Measurements from ENCODE around the gene XRRA1. TPM values are rescaled to one million over a fixed set of nuclear protein-coding genes. Genes with fewer than 3 reads are reported as not detected.

XRRA1 gene
- total RNA-seq, 1 experiment from 2014 or later = 17.3 TPM

DNA sequence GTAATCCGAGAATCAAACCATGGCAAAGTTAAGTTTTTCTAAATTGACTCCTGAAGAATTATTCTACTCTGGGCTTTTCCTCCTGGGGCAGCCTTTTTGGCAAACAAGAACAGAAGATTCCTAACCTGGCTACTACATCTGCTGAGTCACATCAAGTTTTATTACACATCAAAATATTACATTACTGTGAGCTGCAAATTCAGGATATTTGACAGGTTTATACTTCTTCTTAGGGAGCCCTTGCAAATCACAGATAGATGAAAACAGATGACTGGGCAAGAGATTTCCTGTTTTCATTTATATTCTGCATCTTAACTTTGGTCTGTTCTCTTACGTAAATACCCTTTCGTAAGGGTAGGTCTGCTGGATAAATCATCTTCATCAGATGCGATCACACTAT is 23.6 kb downstream of the XRRA1 start (continued):
- TF ChIP-seq, protein P1, sequence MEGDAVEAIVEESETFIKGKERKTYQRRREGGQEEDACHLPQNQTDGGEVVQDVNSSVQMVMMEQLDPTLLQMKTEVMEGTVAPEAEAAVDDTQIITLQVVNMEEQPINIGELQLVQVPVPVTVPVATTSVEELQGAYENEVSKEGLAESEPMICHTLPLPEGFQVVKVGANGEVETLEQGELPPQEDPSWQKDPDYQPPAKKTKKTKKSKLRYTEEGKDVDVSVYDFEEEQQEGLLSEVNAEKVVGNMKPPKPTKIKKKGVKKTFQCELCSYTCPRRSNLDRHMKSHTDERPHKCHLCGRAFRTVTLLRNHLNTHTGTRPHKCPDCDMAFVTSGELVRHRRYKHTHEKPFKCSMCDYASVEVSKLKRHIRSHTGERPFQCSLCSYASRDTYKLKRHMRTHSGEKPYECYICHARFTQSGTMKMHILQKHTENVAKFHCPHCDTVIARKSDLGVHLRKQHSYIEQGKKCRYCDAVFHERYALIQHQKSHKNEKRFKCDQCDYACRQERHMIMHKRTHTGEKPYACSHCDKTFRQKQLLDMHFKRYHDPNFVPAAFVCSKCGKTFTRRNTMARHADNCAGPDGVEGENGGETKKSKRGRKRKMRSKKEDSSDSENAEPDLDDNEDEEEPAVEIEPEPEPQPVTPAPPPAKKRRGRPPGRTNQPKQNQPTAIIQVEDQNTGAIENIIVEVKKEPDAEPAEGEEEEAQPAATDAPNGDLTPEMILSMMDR (IDR thresholded peaks at IDR 0.05 in 2 of 3, conservative IDR thresholded peaks at IDR 0.05 in 1 of 3; ENCODE audit: borderline replicate concordance in 1 of 3, insufficient read depth in 1 of 3, low read depth in 2 of 3, low read length in 2 of 3) = no peak
- no peak for TF ChIP-seq EZH2phosphoT487 (IDR thresholded peaks at IDR 0.05; ENCODE audit: borderline replicate concordance)
- no peak for TF ChIP-seq POLR2AphosphoS5 (IDR thresholded peaks at IDR 0.05; ENCODE audit: low read depth, low read length)
- TF ChIP-seq, protein P2, sequence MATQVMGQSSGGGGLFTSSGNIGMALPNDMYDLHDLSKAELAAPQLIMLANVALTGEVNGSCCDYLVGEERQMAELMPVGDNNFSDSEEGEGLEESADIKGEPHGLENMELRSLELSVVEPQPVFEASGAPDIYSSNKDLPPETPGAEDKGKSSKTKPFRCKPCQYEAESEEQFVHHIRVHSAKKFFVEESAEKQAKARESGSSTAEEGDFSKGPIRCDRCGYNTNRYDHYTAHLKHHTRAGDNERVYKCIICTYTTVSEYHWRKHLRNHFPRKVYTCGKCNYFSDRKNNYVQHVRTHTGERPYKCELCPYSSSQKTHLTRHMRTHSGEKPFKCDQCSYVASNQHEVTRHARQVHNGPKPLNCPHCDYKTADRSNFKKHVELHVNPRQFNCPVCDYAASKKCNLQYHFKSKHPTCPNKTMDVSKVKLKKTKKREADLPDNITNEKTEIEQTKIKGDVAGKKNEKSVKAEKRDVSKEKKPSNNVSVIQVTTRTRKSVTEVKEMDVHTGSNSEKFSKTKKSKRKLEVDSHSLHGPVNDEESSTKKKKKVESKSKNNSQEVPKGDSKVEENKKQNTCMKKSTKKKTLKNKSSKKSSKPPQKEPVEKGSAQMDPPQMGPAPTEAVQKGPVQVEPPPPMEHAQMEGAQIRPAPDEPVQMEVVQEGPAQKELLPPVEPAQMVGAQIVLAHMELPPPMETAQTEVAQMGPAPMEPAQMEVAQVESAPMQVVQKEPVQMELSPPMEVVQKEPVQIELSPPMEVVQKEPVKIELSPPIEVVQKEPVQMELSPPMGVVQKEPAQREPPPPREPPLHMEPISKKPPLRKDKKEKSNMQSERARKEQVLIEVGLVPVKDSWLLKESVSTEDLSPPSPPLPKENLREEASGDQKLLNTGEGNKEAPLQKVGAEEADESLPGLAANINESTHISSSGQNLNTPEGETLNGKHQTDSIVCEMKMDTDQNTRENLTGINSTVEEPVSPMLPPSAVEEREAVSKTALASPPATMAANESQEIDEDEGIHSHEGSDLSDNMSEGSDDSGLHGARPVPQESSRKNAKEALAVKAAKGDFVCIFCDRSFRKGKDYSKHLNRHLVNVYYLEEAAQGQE (IDR thresholded peaks at IDR 0.05; ENCODE audit: low read depth) = no peak
- no peak for TF ChIP-seq CEBPB (IDR thresholded peaks at IDR 0.05; ENCODE audit: low read depth)

DNA sequence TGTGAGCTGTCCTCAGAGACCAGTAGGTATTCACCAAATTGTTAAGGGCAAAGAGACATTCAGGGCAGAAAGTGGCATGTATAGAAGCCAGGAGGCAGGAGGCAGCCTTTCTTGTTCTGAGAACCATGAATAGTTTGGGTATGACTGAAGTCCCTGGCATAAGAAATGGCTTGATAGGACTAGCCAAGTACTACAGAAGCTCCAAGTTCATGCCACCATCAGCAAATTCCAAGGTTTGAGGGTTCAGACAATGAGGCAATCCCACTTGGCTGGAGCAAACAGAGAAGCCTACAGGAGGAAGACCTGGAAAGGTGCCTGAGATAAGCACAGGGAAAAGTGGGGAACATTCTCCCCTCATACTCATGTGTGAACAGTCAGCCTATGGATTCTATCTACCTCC is 25.8 kb downstream of the XRRA1 start:
- no TSS peak for BruUV-seq (replicated peaks)
- Histone ChIP-seq H3K9me2 (ENCODE audit: insufficient read depth) (no peaks in the 10 kb centered on the region), H3K27me3 (ENCODE audit: insufficient read depth, low read length) (no peaks in the 10 kb centered on the region), H3K27ac (ENCODE audit: low read depth, low read length) (no peak overlapping the region), H2AFZ (ENCODE audit: low read depth, low read length, poor library complexity, severe bottlenecking) (no peak overlapping the region), H3K36me3 (ENCODE audit: control insufficient read depth in 1 of 2, insufficient read depth in 2 of 2, low read length in 2 of 2) (peaks cover 0 to 9% of the 10 kb centered on the region in 2 experiments; a peak in 1 of 4 replicates), H4K20me1 (ENCODE audit: insufficient read depth) (no peaks in the 10 kb centered on the region), H3K9me3 (ENCODE audit: control insufficient read depth in 1 of 2, insufficient read depth in 1 of 2, low read depth in 1 of 2, low read length in 2 of 2) (no peaks in the 10 kb centered on the region), H3K4me3 (replicated peaks in 1 of 2; ENCODE audit: low read depth in 1 of 2, low read length in 2 of 2) (no peak overlapping the region), H3K4me1 (ENCODE audit: control insufficient read depth in 1 of 2, insufficient read depth in 2 of 2, low read length in 2 of 2) (no peaks in the 10 kb centered on the region), H3K4me2 (ENCODE audit: low read length) (no peak overlapping the region), H3K9ac (ENCODE audit: low read length) (no peak overlapping the region), H3K79me2 (ENCODE audit: insufficient read depth, low read length) (no peaks in the 10 kb centered on the region)
- DNase-seq (ENCODE audit: low read depth, low spot score) (no peak), ATAC-seq (no peak)
- intact Hi-C loops (cut with micrococcal nuclease) = no loop called here
- ChIA-PET CTCF (interaction anchor here (2.1 kb wide), 1 partner anchor 217 kb away, joined by 4 read pairs; no protein-coding TSS in a partner anchor), RAD21 (ENCODE audit: low non-redundant PET in 1 of 2, low total read pairs in 2 of 2, uncharacterized antibody in 2 of 2, unreplicated experiment in 2 of 2) (no interaction called here), POLR2A (no interaction called here)
- TF ChIP-seq EZH2 (IDR thresholded peaks at IDR 0.05) = no peak
- no peak for TF ChIP-seq SRF (IDR thresholded peaks at IDR 0.05; ENCODE audit: low read depth)
